GM19463 (cell line): ENCODE measurements around the gene CFLAR.

Experiments
- ATAC-seq: cut with Tn5 transposase; IDR thresholded peaks from one replicate; pipeline ENCODE4 v1.9.1; 2021; ENCODE audit warnings: mild to moderate bottlenecking, moderate library complexity; ENCODE audit not compliant: unreplicated experiment

Gene CFLAR

GRCh38 chr2:201205515-201205849 lies 89.5 kb downstream of the CFLAR start:
- no peak for ATAC-seq

- peak; percentile 67 for ATAC-seq
Observed at GRCh38 chr2:201208563-201209252, 92.7 kb downstream of the CFLAR start.

GRCh38 chr2:201215963-201216362 lies 100.0 kb downstream of the CFLAR start:
- ATAC-seq: no peak

- ATAC-seq: no peak
Observed at GRCh38 chr2:201216918-201217317, 101.0 kb downstream of the CFLAR start.

GRCh38 chr2:201218780-201219179 lies 102.8 kb downstream of the CFLAR start:
- no peak for ATAC-seq

GRCh38 chr2:201219328-201220096 lies 103.5 kb downstream of the CFLAR start:
- no peak for ATAC-seq

- no peak for ATAC-seq
Observed at GRCh38 chr2:201220102-201220570, 104.2 kb downstream of the CFLAR start.

GRCh38 chr2:201223089-201224073 lies 107.4 kb downstream of the CFLAR start:
- ATAC-seq: peak; percentile 90
